Endothelial cell of umbilical vein (primary cell): ENCODE data around the gene DTD1. TPM values are rescaled to one million over a fixed set of nuclear protein-coding genes. Genes with fewer than 3 reads are reported as not detected.

Experiments
- BruUV-seq: library from RNA; stranded (reverse); fragments of 400-500 nt; replicated peaks from 2 replicates; lab custom pipeline; 2021; lab: Mats Ljungman, UMichigan
- CTCF ChIA-PET: fragments of 300-600, 350-600 bp; sonication (Branson Sonifier 250); formaldehyde crosslinking; loops from one replicate; lab custom pipeline; 2021; ENCODE audit warnings: antibody characterized with exemption, inconsistent platforms; lab: Charles Lee
- POLR2A ChIA-PET: fragments of 300-600, 350-600 bp; sonication (Branson Sonifier 250); formaldehyde crosslinking; loops from one replicate; lab custom pipeline; 2021; ENCODE audit warnings: antibody characterized with exemption, inconsistent platforms; lab: Charles Lee
- DNase-seq: peaks from one replicate; pipeline ENCODE4 v3.0.0-alpha.2; 2011; ENCODE audit warnings: low read depth, low spot score
- FAIRE-seq: peaks from 2 replicates; lab custom pipeline; 2011; peaks lifted over from hg19 to GRCh38; lab: Jason Lieb, UNC
- H2AFZ ChIP-seq: 2 replicates; pipeline ENCODE4 v1.6.0; 2012; ENCODE audit warnings: low read depth, low read length, control low read depth, inconsistent platforms
- H3K27ac ChIP-seq: 2 replicates; pipeline ENCODE4 v1.5.1; 2011; ENCODE audit warnings: low read depth, mild to moderate bottlenecking, control low read depth, low read length, moderate library complexity; ENCODE audit not compliant: insufficient read depth
- H3K27me3 ChIP-seq, 2 experiments: 2 replicates each; pipeline versions ENCODE4 v1.6.0 to v1.6.1; 2011; ENCODE audit warnings: low read length in 2 of 2, mixed read lengths in 1 of 2; ENCODE audit not compliant: control insufficient read depth in 2 of 2, insufficient read depth in 2 of 2
- H3K36me3 ChIP-seq, 2 experiments: 2 replicates in 1 of 2; 3 replicates in 1 of 2; pipeline ENCODE4 v1.5.1; 2011; ENCODE audit warnings: low read length in 2 of 2, mild to moderate bottlenecking in 1 of 2, moderate library complexity in 1 of 2; ENCODE audit not compliant: control insufficient read depth in 2 of 2, insufficient read depth in 2 of 2; ENCODE audit errors: extremely low read depth in 1 of 2
- H3K4me1 ChIP-seq: 3 replicates; pipeline ENCODE4 v1.5.1; 2011; ENCODE audit warnings: mild to moderate bottlenecking, low read length; ENCODE audit not compliant: control insufficient read depth, insufficient read depth; ENCODE audit errors: extremely low read depth
- H3K4me2 ChIP-seq: 2 replicates; pipeline ENCODE4 v1.6.1; 2011; ENCODE audit warnings: low read length, control low read depth, mixed read lengths; ENCODE audit not compliant: insufficient read depth
- H3K4me3 ChIP-seq, 3 experiments: fragments of 200-600 bp in 1 of 3; sonication (generic), shearing (Covaris generic) in 1 of 3; replicated peaks in 1 of 3; 2 replicates each; pipeline ENCODE4 v1.5.1; 2011 to 2016; ENCODE audit warnings: control low read depth in 3 of 3, low read length in 3 of 3, mild to moderate bottlenecking in 2 of 3, inconsistent platforms in 1 of 3, low read depth in 1 of 3, moderate library complexity in 1 of 3; ENCODE audit not compliant: insufficient read depth in 1 of 3
- H3K79me2 ChIP-seq: 2 replicates; pipeline ENCODE4 v1.6.0; 2012; ENCODE audit warnings: low read length, inconsistent platforms; ENCODE audit not compliant: control insufficient read depth, insufficient read depth
- H3K9ac ChIP-seq: replicated peaks from 2 replicates; pipeline ENCODE3; 2011; ENCODE audit warnings: low read length, control low read depth; ENCODE audit not compliant: insufficient read depth; ENCODE audit errors: extremely low read depth
- H3K9me1 ChIP-seq: replicated peaks from 3 replicates; pipeline ENCODE4 v1.6.0; 2011; ENCODE audit warnings: mild to moderate bottlenecking, low read length; ENCODE audit not compliant: control insufficient read depth, insufficient read depth; ENCODE audit errors: extremely low read depth
- H3K9me3 ChIP-seq: replicated peaks from 2 replicates; pipeline ENCODE4 v1.5.1; 2012; ENCODE audit warnings: low read length, inconsistent platforms; ENCODE audit not compliant: control insufficient read depth, insufficient read depth
- H4K20me1 ChIP-seq: replicated peaks from 2 replicates; pipeline ENCODE3; 2011; ENCODE audit warnings: mild to moderate bottlenecking, low read length; ENCODE audit not compliant: control insufficient read depth, insufficient read depth; ENCODE audit errors: extremely low read depth
- CTCF ChIP-seq, 2 donors: IDR thresholded peaks; 1 replicate in 1 of 2; 2 replicates in 1 of 2; pipeline ENCODE4 v1.5.1; 2011; ENCODE audit warnings: low read length in 2 of 2, mild to moderate bottlenecking in 2 of 2, moderate library complexity in 2 of 2, control low read depth in 1 of 2, inconsistent platforms in 1 of 2, low read depth in 1 of 2; ENCODE audit not compliant: insufficient read depth in 1 of 2; ENCODE audit errors: extremely low read depth in 1 of 2
- EZH2 ChIP-seq: IDR thresholded peaks from 2 replicates; pipeline ENCODE4 v1.6.1; 2012; ENCODE audit warnings: borderline replicate concordance, low read depth, mild to moderate bottlenecking, moderate library complexity, low read length, inconsistent platforms; ENCODE audit not compliant: severe bottlenecking
- FOS ChIP-seq: IDR thresholded peaks from 2 replicates; pipeline ENCODE4 v1.6.1; 2011; ENCODE audit warnings: mild to moderate bottlenecking, low read length, moderate library complexity, borderline replicate concordance; ENCODE audit not compliant: insufficient read depth
- GATA2 ChIP-seq: IDR thresholded peaks from 2 replicates; pipeline ENCODE4 v1.7.0; 2011; ENCODE audit warnings: low read depth, mild to moderate bottlenecking, moderate library complexity, mixed read lengths, low read length; ENCODE audit not compliant: insufficient read length, insufficient read depth
- JUN ChIP-seq: IDR thresholded peaks from 2 replicates; pipeline ENCODE4 v1.6.1; 2011; ENCODE audit warnings: borderline replicate concordance, low read depth; ENCODE audit not compliant: insufficient read length, insufficient read depth
- MAX ChIP-seq: IDR thresholded peaks from 2 replicates; pipeline ENCODE4 v1.6.1; 2011; ENCODE audit not compliant: insufficient read depth, insufficient read length
- MYC ChIP-seq: IDR thresholded peaks from one replicate; pipeline ENCODE4 v1.6.1; 2011; ENCODE audit warnings: mild to moderate bottlenecking, low read depth, low read length
- POLR2A ChIP-seq: IDR thresholded peaks from 2 replicates; pipeline ENCODE4 v1.6.1; 2012; ENCODE audit warnings: low read depth, mild to moderate bottlenecking, control low read depth, low read length
- POLR2AphosphoS5 ChIP-seq: IDR thresholded peaks from 2 replicates; pipeline ENCODE4 v1.6.1; 2012; ENCODE audit warnings: low read depth, mild to moderate bottlenecking, control low read depth, low read length, moderate library complexity; ENCODE audit not compliant: insufficient read depth
- dilution Hi-C: fragments of 300-500 bp; cut with MboI; formaldehyde crosslinking; loops from one replicate; pipeline ENCODE4 v1.15.0; 2019; ENCODE audit warnings: low sequenced_read_pairs; ENCODE audit not compliant: extremely low pct_ligation_motif_present
- intact Hi-C: fragments of 100-400 bp; cut with micrococcal nuclease; formaldehyde crosslinking; loops from one replicate; pipeline ENCODE4 v1.10.0; 2022
- polyA plus RNA-seq, 4 experiments: library from polyadenylated mRNA; depleted of rRNA in 3 of 4; stranded (reverse) in 3 of 4; unstranded in 1 of 4; fragments of >200 nt; gene quantifications; 2 replicates each; pipeline versions ENCODE4 v1.2.1 to v1.2.3, GENCODE V29; 2011 to 2012; ENCODE audit warnings: missing spikeins in 1 of 4
- total RNA-seq: library from RNA; stranded (reverse); gene quantifications from 2 replicates; pipeline ENCODE4 v1.2.3, GENCODE V29; 2021

The DTD1 gene
- total and polyA plus RNA-seq, 2 donors (not counting 3 experiments of a cell fraction or from before 2014, with no cell fraction given), result 48.2 to 50.8 TPM

GRCh38 chr20:18677126-18677525 lies 89.3 kb downstream of the DTD1 start:
- dilution Hi-C loops, result no loop called here
- Histone ChIP-seq H3K27me3 (no peaks in the 10 kb centered on the region), H3K4me2 (no peak overlapping the region), H3K79me2 (no peaks in the 10 kb centered on the region), H3K9me3 (no peaks in the 10 kb centered on the region), H3K36me3 (no peaks in the 10 kb centered on the region), H3K4me3 (no peak overlapping the region), H3K27ac (no peak overlapping the region), H4K20me1 (no peaks in the 10 kb centered on the region), H3K9ac (no peak overlapping the region), H2AFZ (no peak overlapping the region), H3K4me1 (no peaks in the 10 kb centered on the region), H3K9me1 (no peaks in the 10 kb centered on the region)
- ChIA-PET CTCF (interaction anchor here (0.9 kb wide), 1 partner anchor 43 kb away, joined by 3 read pairs; no protein-coding TSS in a partner anchor), POLR2A (no interaction called here)
- BruUV-seq, result no TSS peak
- TF ChIP-seq MYC (no peak), GATA2 (no peak)
- FAIRE-seq, result no peak
- DNase-seq, result no peak
- intact Hi-C loops, result no loop called here

- Histone ChIP-seq H3K9ac (no peak overlapping the region), H3K27ac (no peak overlapping the region), H3K79me2 (no peaks in the 10 kb centered on the region), H3K4me3 (no peak overlapping the region), H2AFZ (no peak overlapping the region), H3K27me3 (no peaks in the 10 kb centered on the region), H3K9me3 (no peaks in the 10 kb centered on the region), H3K36me3 (no peaks in the 10 kb centered on the region), H4K20me1 (no peaks in the 10 kb centered on the region), H3K4me1 (no peaks in the 10 kb centered on the region), H3K9me1 (no peaks in the 10 kb centered on the region), H3K4me2 (no peak overlapping the region)
- DNase-seq, result no peak
- no peak for TF ChIP-seq CTCF (IDR thresholded peaks at IDR 0.05; ENCODE audit: extremely low read depth in 1 of 2, insufficient read depth in 1 of 2, low read depth in 1 of 2, low read length in 2 of 2)
- no peak for TF ChIP-seq MAX
- no peak for TF ChIP-seq JUN
- no peak for TF ChIP-seq POLR2AphosphoS5
- TF ChIP-seq EZH2, result no peak
- no peak for TF ChIP-seq GATA2
- no peak for TF ChIP-seq FOS
- no peak for TF ChIP-seq POLR2A
- TF ChIP-seq MYC, result no peak
- no TSS peak for BruUV-seq
- dilution Hi-C loops, result no loop called here
- no peak for FAIRE-seq
- CTCF ChIA-PET, result interaction anchor here (1.1 to 1.6 kb wide), 2 partner anchors 10 to 47 kb away, joined by 3 read pairs; no protein-coding TSS in a partner anchor
- POLR2A ChIA-PET, result no interaction called here
- intact Hi-C loops, result no loop called here
These were observed 90.9 kb downstream of the DTD1 start for GRCh38 chr20:18678549-18679419.
